Parathyroid adenoma (tissue), 2 donors: Measurements from ENCODE around the gene IFIT2.

Source experiments
- H2AFZ ChIP-seq: fragments of 300-600 bp; sonication (generic); one replicate; pipeline ENCODE4 v1.7.0; 2017; ENCODE audit warnings: antibody characterized with exemption, mild to moderate bottlenecking
- H3K27ac ChIP-seq: fragments of 300-600 bp; sonication (generic); one replicate; pipeline ENCODE4 v1.7.0; 2017
- H3K27me3 ChIP-seq: fragments of 300-600 bp; sonication (generic); one replicate; pipeline ENCODE4 v1.7.0; 2017; ENCODE audit warnings: low read length; ENCODE audit not compliant: control insufficient read depth, insufficient read depth
- H3K36me3 ChIP-seq: fragments of 300-600 bp; sonication (generic); one replicate; pipeline ENCODE4 v1.7.0; 2017; ENCODE audit warnings: low read length; ENCODE audit not compliant: control insufficient read depth, insufficient read depth
- H3K4me1 ChIP-seq: fragments of 300-600 bp; sonication (generic); one replicate; pipeline ENCODE4 v1.7.0; 2017; ENCODE audit warnings: control low read depth
- H3K4me2 ChIP-seq: fragments of 300-600 bp; sonication (generic); one replicate; pipeline ENCODE4 v1.7.0; 2017; ENCODE audit warnings: low read length
- H3K4me3 ChIP-seq: fragments of 300-600 bp; sonication (generic); one replicate; pipeline ENCODE4 v1.7.0; 2017; ENCODE audit warnings: low read depth, low read length
- H3K79me2 ChIP-seq: fragments of 300-600 bp; sonication (generic); one replicate; pipeline ENCODE4 v1.7.0; 2017; ENCODE audit warnings: control low read depth
- H3K9ac ChIP-seq: fragments of 300-600 bp; sonication (generic); one replicate; pipeline ENCODE4 v1.7.0; 2017; ENCODE audit warnings: mild to moderate bottlenecking
- H3K9me3 ChIP-seq: fragments of 300-600 bp; sonication (generic); one replicate; pipeline ENCODE4 v1.7.0; 2017; ENCODE audit warnings: low read length; ENCODE audit not compliant: control insufficient read depth
- CTCF ChIP-seq: fragments of 300-600 bp; sonication (generic); IDR thresholded peaks from one replicate; pipeline ENCODE4 v1.7.0; 2017; ENCODE audit warnings: antibody characterized with exemption, mild to moderate bottlenecking
- donor health status: primary hyperparathyroidism.

Gene IFIT2

GRCh38 chr10:89307269-89307577, 5.4 kb downstream of the IFIT2 start:
- no peak overlapping the region for H2AFZ ChIP-seq
- no peaks in the 10 kb centered on the region for H3K79me2 ChIP-seq

GRCh38 chr10:89308266-89308665, 6.4 kb downstream of the IFIT2 start:
- H3K27ac ChIP-seq: no peak overlapping the region
- no peaks in the 10 kb centered on the region for H3K36me3 ChIP-seq
- H3K4me3 ChIP-seq: no peak overlapping the region
- no peaks in the 10 kb centered on the region for H3K4me1 ChIP-seq
- no peak overlapping the region for H3K4me2 ChIP-seq
- no peaks in the 10 kb centered on the region for H3K27me3 ChIP-seq
- no peak for TF ChIP-seq CTCF
- no peaks in the 10 kb centered on the region for H3K9me3 ChIP-seq
- H2AFZ ChIP-seq: no peak overlapping the region
- H3K9ac ChIP-seq: no peak overlapping the region
- H3K79me2 ChIP-seq: no peaks in the 10 kb centered on the region

More at GRCh38 chr10:89307269-89307577, 5.4 kb downstream of the IFIT2 start:
- H3K36me3 ChIP-seq: no peaks in the 10 kb centered on the region
- H3K9ac ChIP-seq: no peak overlapping the region
- H3K27me3 ChIP-seq: no peaks in the 10 kb centered on the region
- no peak overlapping the region for H3K4me3 ChIP-seq
- no peaks in the 10 kb centered on the region for H3K9me3 ChIP-seq
- no peak for TF ChIP-seq CTCF
- peaks cover 5% of the 10 kb centered on the region for H3K4me1 ChIP-seq
- H3K27ac ChIP-seq: no peak overlapping the region
- no peak overlapping the region for H3K4me2 ChIP-seq

GRCh38 chr10:89308736-89309135, 6.9 kb downstream of the IFIT2 start:
- Histone ChIP-seq H2AFZ (no peak overlapping the region), H3K4me3 (no peak overlapping the region), H3K79me2 (no peaks in the 10 kb centered on the region), H3K9ac (no peak overlapping the region), H3K27ac (no peak overlapping the region), H3K27me3 (no peaks in the 10 kb centered on the region), H3K4me1 (no peaks in the 10 kb centered on the region), H3K9me3 (no peaks in the 10 kb centered on the region), H3K36me3 (no peaks in the 10 kb centered on the region), H3K4me2 (no peak overlapping the region)
- TF ChIP-seq CTCF: no peak

GRCh38 chr10:89309156-89310055, 7.6 kb downstream of the IFIT2 start:
- Histone ChIP-seq H3K27me3 (no peaks in the 10 kb centered on the region), H3K27ac (no peak overlapping the region), H3K79me2 (no peaks in the 10 kb centered on the region), H3K4me2 (no peak overlapping the region), H3K36me3 (no peaks in the 10 kb centered on the region), H2AFZ (no peak overlapping the region), H3K9ac (no peak overlapping the region), H3K4me1 (no peaks in the 10 kb centered on the region), H3K9me3 (no peaks in the 10 kb centered on the region), H3K4me3 (no peak overlapping the region)
- TF ChIP-seq CTCF: no peak
